Astrocyte (in vitro differentiated cells and primary cell): ENCODE measurements around the gene PEPD. TPM values are rescaled to one million over a fixed set of nuclear protein-coding genes. Genes with fewer than 3 reads are reported as not detected.
A peak's percentile ranks its signal among the peaks of the same experiment; 100 is the strongest.

Experiments
- DNase-seq: peaks from one replicate; pipeline ENCODE4 v3.0.0-alpha.2; 2010; ENCODE audit warnings: low read depth
- FAIRE-seq: peaks from 2 replicates; lab custom pipeline; 2011; peaks lifted over from hg19 to GRCh38; lab: Jason Lieb, UNC
- H2AFZ ChIP-seq: 2 replicates; pipeline ENCODE4 v1.6.0; 2012; ENCODE audit warnings: low read depth, low read length, inconsistent platforms
- H3K27ac ChIP-seq: 2 replicates; pipeline ENCODE4 v1.5.1; 2011; ENCODE audit warnings: low read depth, low read length, inconsistent platforms
- H3K27me3 ChIP-seq: 2 replicates; pipeline ENCODE4 v1.6.0; 2011; ENCODE audit warnings: low read length, inconsistent platforms; ENCODE audit not compliant: insufficient read depth
- H3K36me3 ChIP-seq: 2 replicates; pipeline ENCODE4 v1.5.1; 2011; ENCODE audit warnings: low read length, inconsistent platforms; ENCODE audit not compliant: insufficient read depth
- H3K4me1 ChIP-seq: 2 replicates; pipeline ENCODE4 v1.5.1; 2011; ENCODE audit warnings: low read length, inconsistent platforms; ENCODE audit not compliant: insufficient read depth
- H3K4me2 ChIP-seq: 2 replicates; pipeline ENCODE4 v1.6.0; 2012; ENCODE audit warnings: low read length, inconsistent platforms
- H3K4me3 ChIP-seq: 2 replicates; pipeline ENCODE4 v1.5.1; 2011; ENCODE audit warnings: low read depth, mild to moderate bottlenecking, low read length, inconsistent platforms; ENCODE audit not compliant: insufficient read depth
- H3K79me2 ChIP-seq: 2 replicates; pipeline ENCODE4 v1.6.0; 2012; ENCODE audit warnings: mild to moderate bottlenecking, low read length, inconsistent platforms; ENCODE audit not compliant: insufficient read depth
- H3K9ac ChIP-seq: 2 replicates; pipeline ENCODE4 v1.6.0; 2012; ENCODE audit warnings: mild to moderate bottlenecking, low read length, inconsistent platforms
- H3K9me3 ChIP-seq: 2 replicates; pipeline ENCODE4 v1.5.1; 2012; ENCODE audit warnings: low read depth, mild to moderate bottlenecking, low read length, inconsistent platforms; ENCODE audit not compliant: insufficient read depth
- H4K20me1 ChIP-seq: 2 replicates; pipeline ENCODE4 v1.6.0; 2012; ENCODE audit warnings: low read length, inconsistent platforms; ENCODE audit not compliant: insufficient read depth
- H3K27ac Mint-ChIP-seq: one replicate; pipeline ENCODE4 v1.8.0; 2021; ENCODE audit warnings: mild to moderate bottlenecking, mixed read lengths; ENCODE audit not compliant: unreplicated experiment
- H3K27me3 Mint-ChIP-seq: one replicate; pipeline ENCODE4 v1.8.0; 2021; ENCODE audit warnings: low read depth, mixed read lengths; ENCODE audit not compliant: unreplicated experiment
- H3K36me3 Mint-ChIP-seq: one replicate; pipeline ENCODE4 v1.8.0; 2021; ENCODE audit warnings: low read depth, mixed read lengths; ENCODE audit not compliant: unreplicated experiment
- H3K4me1 Mint-ChIP-seq: one replicate; pipeline ENCODE4 v1.8.0; 2021; ENCODE audit warnings: low read depth, mixed read lengths; ENCODE audit not compliant: unreplicated experiment
- H3K4me3 Mint-ChIP-seq: one replicate; pipeline ENCODE4 v1.8.0; 2021; ENCODE audit warnings: mild to moderate bottlenecking, moderate library complexity, mixed read lengths; ENCODE audit not compliant: unreplicated experiment
- H3K9me3 Mint-ChIP-seq: one replicate; pipeline ENCODE4 v1.8.0; 2021; ENCODE audit warnings: mild to moderate bottlenecking, mixed read lengths; ENCODE audit not compliant: unreplicated experiment
- EZH2 ChIP-seq: IDR thresholded peaks from 2 replicates; pipeline ENCODE4 v1.6.1; 2012; ENCODE audit warnings: mild to moderate bottlenecking, low read length, inconsistent platforms; ENCODE audit not compliant: insufficient read depth
- total RNA-seq: library from RNA; stranded (reverse); gene quantifications from 2 replicates; pipeline ENCODE4 v1.2.1, GENCODE V29; 2021
- TF ChIP-seq, protein P1 (sequence below): IDR thresholded peaks from 2 replicates; pipeline ENCODE4 v1.5.1; 2011; ENCODE audit warnings: low read depth, mild to moderate bottlenecking, inconsistent platforms, low read length, moderate library complexity; ENCODE audit not compliant: insufficient read depth

Gene PEPD
- total RNA-seq, 1 donor from 2014 or later = 37.9 TPM

DNA sequence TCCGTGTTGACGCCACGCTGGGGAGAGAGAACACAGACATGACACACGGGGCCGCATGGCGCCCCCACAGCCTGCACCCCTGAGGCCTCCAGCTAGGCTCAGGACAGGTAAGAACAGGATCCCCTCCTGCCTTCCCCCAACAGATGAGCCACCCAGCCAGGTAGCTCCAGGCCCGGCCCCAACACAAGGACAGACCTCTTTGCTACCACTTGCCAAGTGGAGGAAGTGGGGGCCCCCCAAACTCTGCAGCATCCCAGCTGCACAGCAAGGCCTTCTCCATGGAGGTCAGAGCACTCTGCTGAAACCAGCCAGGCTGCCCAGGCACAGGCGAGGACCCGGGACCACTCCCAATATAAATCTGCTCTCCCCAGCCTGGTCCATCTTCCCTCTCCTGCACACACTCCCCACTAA, 31.5 kb downstream of the PEPD start:
- Mint-ChIP-seq H3K9me3 (no peaks in the 10 kb centered on the region), H3K27ac (no peak overlapping the region), H3K4me3 (no peak overlapping the region), H3K4me1 (peaks cover 4% of the 10 kb centered on the region), H3K27me3 (no peaks in the 10 kb centered on the region), H3K36me3 (peaks cover 7% of the 10 kb centered on the region)
- Histone ChIP-seq H2AFZ (no peak overlapping the region), H3K4me1 (no peaks in the 10 kb centered on the region), H3K4me3 (no peak overlapping the region), H3K9me3 (no peaks in the 10 kb centered on the region), H3K27me3 (no peaks in the 10 kb centered on the region), H3K79me2 (no peaks in the 10 kb centered on the region), H3K4me2 (no peak overlapping the region), H3K27ac (no peak overlapping the region), H3K9ac (no peak overlapping the region), H3K36me3 (no peaks in the 10 kb centered on the region), H4K20me1 (no peaks in the 10 kb centered on the region)
- DNase-seq (no peak), FAIRE-seq (no peak)
- TF ChIP-seq, protein P1, sequence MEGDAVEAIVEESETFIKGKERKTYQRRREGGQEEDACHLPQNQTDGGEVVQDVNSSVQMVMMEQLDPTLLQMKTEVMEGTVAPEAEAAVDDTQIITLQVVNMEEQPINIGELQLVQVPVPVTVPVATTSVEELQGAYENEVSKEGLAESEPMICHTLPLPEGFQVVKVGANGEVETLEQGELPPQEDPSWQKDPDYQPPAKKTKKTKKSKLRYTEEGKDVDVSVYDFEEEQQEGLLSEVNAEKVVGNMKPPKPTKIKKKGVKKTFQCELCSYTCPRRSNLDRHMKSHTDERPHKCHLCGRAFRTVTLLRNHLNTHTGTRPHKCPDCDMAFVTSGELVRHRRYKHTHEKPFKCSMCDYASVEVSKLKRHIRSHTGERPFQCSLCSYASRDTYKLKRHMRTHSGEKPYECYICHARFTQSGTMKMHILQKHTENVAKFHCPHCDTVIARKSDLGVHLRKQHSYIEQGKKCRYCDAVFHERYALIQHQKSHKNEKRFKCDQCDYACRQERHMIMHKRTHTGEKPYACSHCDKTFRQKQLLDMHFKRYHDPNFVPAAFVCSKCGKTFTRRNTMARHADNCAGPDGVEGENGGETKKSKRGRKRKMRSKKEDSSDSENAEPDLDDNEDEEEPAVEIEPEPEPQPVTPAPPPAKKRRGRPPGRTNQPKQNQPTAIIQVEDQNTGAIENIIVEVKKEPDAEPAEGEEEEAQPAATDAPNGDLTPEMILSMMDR = no peak
- TF ChIP-seq EZH2 = no peak

DNA sequence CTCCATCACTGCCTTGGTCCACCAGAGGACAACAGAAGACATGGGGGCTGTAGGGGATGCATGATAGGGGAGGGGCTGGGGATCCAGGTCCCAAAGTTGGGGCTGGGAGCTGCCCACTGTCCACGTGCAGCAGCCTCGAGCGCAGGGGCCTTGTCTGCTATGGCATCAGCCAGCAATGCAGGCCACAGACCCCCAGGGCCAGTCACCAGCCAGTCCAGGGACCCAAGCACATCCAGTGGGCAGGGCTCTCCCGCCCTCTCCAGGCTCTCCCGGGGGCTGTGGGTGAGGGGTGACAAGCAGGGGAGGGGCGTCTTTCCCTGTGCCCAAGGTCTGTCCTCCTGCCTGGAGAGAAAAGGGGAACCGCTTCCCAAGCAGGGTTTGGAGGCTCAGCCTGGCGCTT, 32.8 kb downstream of the PEPD start:
- Histone ChIP-seq H3K79me2 (no peaks in the 10 kb centered on the region), H3K27ac (no peak overlapping the region), H3K36me3 (no peaks in the 10 kb centered on the region), H3K4me2 (no peak overlapping the region), H3K9me3 (no peaks in the 10 kb centered on the region), H3K4me1 (no peaks in the 10 kb centered on the region), H4K20me1 (no peaks in the 10 kb centered on the region), H2AFZ (no peak overlapping the region), H3K9ac (no peak overlapping the region), H3K27me3 (no peaks in the 10 kb centered on the region), H3K4me3 (no peak overlapping the region)
- peaks cover 4% of the 10 kb centered on the region for H3K4me1 Mint-ChIP-seq
- FAIRE-seq (no peak), DNase-seq (no peak)
- H3K9me3 Mint-ChIP-seq = no peaks in the 10 kb centered on the region
- H3K36me3 Mint-ChIP-seq = peaks cover 7% of the 10 kb centered on the region
- TF ChIP-seq, protein P1 = no peak
- no peak for TF ChIP-seq EZH2
- no peaks in the 10 kb centered on the region for H3K27me3 Mint-ChIP-seq
- peak overlapping the region; percentile 18 for H3K27ac Mint-ChIP-seq
- H3K4me3 Mint-ChIP-seq = no peak overlapping the region

DNA sequence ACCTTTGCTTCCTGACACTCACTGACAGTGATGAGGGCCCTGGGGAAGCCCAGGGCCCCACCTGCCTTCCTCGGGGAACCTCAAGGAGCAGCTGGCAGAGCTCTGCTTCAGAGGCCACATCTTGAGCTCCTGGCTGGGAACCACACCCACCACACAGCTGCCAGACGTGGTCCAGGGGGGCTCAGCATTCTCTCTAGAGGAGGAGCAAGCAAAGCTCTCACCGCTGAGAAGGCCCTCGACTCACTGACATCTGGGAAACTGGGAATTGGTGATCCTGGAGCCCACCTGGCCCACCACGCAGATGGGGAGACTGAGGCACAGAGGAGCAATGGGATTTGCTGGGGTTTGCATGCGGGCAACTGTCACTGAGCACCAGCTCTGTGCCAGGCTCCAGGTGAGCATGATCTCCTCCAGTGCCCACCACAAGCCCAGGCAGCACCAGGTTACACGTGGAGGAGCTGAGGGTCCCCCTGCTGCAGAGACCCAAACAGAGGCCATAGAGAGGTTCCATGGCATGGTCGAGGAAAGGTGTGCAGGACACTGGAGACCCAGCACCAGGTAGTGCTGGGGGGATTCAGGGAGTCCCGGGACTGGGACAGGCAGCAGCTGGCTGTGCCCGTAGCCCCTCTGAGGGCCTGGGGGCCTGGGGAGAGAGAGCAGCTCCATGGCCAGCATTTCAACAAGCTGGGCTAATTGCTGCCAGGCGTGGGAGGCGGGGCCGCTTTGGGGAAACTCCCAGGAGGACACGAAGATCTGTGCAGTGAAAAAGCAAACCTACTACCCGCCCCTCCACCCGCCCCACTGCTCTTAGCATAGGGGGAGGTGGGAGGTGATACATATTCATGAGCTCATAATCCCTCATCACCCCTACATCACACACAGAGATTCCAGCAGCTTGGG, 33.4 kb downstream of the PEPD start:
- Histone ChIP-seq H3K79me2 (no peaks in the 10 kb centered on the region), H3K4me3 (no peak overlapping the region), H2AFZ (no peak overlapping the region), H3K4me2 (no peak overlapping the region), H3K36me3 (no peaks in the 10 kb centered on the region), H3K9ac (no peak overlapping the region), H3K4me1 (no peaks in the 10 kb centered on the region), H4K20me1 (no peaks in the 10 kb centered on the region), H3K9me3 (peaks cover 2% of the 10 kb centered on the region), H3K27ac (no peak overlapping the region), H3K27me3 (no peaks in the 10 kb centered on the region)
- Mint-ChIP-seq H3K4me3 (no peak overlapping the region), H3K27me3 (no peaks in the 10 kb centered on the region), H3K9me3 (peaks cover 5% of the 10 kb centered on the region), H3K4me1 (peaks cover 4% of the 10 kb centered on the region), H3K27ac (no peak overlapping the region), H3K36me3 (peaks cover 8% of the 10 kb centered on the region)
- FAIRE-seq (no peak), DNase-seq (no peak)
- TF ChIP-seq, protein P1 = no peak
- TF ChIP-seq EZH2 = no peak
